OCI-LY3 (cell line): ENCODE measurements around the gene TMEM106B.

Experiments used
- H2AFZ ChIP-seq: fragments of 200-600, 300-600 bp; shearing (Covaris generic); 2 replicates; pipeline ENCODE4 v1.6.0; 2014; ENCODE audit warnings: antibody characterized with exemption, low read depth, low read length
- H3K27ac ChIP-seq: fragments of 200-600, 300-600 bp; sonication (generic); 2 replicates; pipeline ENCODE4 v1.5.1; 2014; ENCODE audit warnings: mild to moderate bottlenecking, low read length, moderate library complexity, mixed read lengths
- H3K27me3 ChIP-seq: fragments of 200-600, 300-600 bp; sonication (generic); 2 replicates; pipeline ENCODE4 v1.6.1; 2014; ENCODE audit warnings: low read depth, low read length, mixed read lengths
- H3K36me3 ChIP-seq: fragments of 200-600, 300-600 bp; sonication (generic); replicated peaks from 2 replicates; pipeline ENCODE3; 2014; ENCODE audit warnings: low read depth, low read length, mixed read lengths
- H3K4me1 ChIP-seq: fragments of 300-600, 200-600 bp; sonication (generic); 2 replicates; pipeline ENCODE4 v1.6.1; 2014; ENCODE audit warnings: low read length, mixed read lengths
- H3K4me2 ChIP-seq: fragments of 200-600, 300-600 bp; sonication (generic); 2 replicates; pipeline ENCODE4 v1.6.1; 2014; ENCODE audit warnings: low read length, mixed read lengths
- H3K4me3 ChIP-seq: fragments of 300-600, 200-600 bp; sonication (generic); 2 replicates; pipeline ENCODE4 v1.5.1; 2014; ENCODE audit warnings: antibody characterized with exemption, mild to moderate bottlenecking, low read length, moderate library complexity
- H3K79me2 ChIP-seq: fragments of 300-600, 200-600 bp; shearing (Covaris generic); 2 replicates; pipeline ENCODE4 v1.6.1; 2014; ENCODE audit warnings: mild to moderate bottlenecking, low read length, mixed read lengths
- H3K9ac ChIP-seq: fragments of 300-600, 200-600 bp; shearing (Covaris generic); 2 replicates; pipeline ENCODE4 v1.6.0; 2014; ENCODE audit warnings: mild to moderate bottlenecking, low read length, moderate library complexity
- H3K9me3 ChIP-seq: fragments of 200-600, 300-600 bp; shearing (Covaris generic); 2 replicates; pipeline ENCODE4 v1.6.1; 2014; ENCODE audit warnings: low read length, mixed read lengths; ENCODE audit not compliant: insufficient read depth
- H4K20me1 ChIP-seq: fragments of 200-600, 300-600 bp; sonication (generic); 2 replicates; pipeline ENCODE4 v1.6.1; 2016; ENCODE audit warnings: low read length, mixed read lengths; ENCODE audit not compliant: insufficient read depth
- EZH2phosphoT487 ChIP-seq: fragments of 200-600 bp; shearing (Covaris generic); IDR thresholded peaks from 2 replicates; pipeline ENCODE4 v1.6.1; 2018; ENCODE audit warnings: antibody characterized with exemption, mixed run types, low read depth
- TF ChIP-seq, protein P1 (sequence below): fragments of 200-600, 300-600 bp; sonication (generic); IDR thresholded peaks from 2 replicates; pipeline ENCODE4 v1.5.1; 2014; ENCODE audit warnings: antibody characterized with exemption, low read length, low read depth

The TMEM106B gene

DNA sequence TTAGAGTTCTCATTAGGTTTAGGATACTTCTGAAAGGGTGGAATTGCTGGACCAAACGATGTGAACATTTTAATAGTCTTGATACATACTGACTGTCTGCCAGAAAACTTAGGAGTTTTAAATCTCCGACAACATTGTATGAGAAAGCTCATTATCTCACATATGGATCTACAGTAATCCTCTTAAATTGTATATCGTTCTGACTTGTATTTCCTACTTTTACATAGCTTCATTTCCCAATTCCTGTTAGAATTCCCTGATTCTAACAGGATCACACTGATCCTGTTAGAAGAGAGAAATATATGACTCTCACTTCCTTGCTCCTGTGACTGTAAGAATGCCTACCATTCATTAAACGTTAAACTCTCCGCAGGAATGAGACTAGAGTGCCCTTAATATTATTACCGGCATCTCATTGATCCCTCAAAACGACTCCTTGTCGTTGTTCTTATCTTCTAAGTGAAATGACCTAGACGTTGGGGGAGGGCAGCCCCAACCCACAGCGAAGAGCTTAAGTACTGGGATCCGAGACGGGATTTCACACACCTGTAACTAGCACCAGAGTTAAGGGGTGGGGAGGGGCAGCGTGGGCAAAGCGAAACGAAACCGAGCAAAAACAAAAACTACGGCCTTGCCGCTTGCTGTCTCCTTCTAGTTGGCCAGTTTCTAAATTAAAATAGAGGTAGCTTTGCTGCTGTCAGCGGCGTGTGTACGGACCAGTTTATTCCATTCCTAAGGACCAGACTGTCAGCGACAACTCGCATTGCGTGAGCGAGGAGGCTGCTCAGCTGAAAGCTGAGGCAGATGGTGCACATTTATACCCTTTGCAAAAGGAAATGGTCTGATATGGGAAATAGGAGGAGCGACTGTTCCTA lies 678 bp upstream of the TMEM106B start:
- Histone ChIP-seq H3K36me3 (no peaks in the 10 kb centered on the region), H2AFZ (peak overlapping the region; percentile 93), H3K4me2 (peak overlapping the region; percentile 86), H3K9ac (peak overlapping the region; percentile 92), H3K9me3 (no peaks in the 10 kb centered on the region), H3K4me3 (peak overlapping the region; percentile 92), H3K27me3 (no peaks in the 10 kb centered on the region), H4K20me1 (no peaks in the 10 kb centered on the region), H3K4me1 (peaks cover 10% of the 10 kb centered on the region), H3K79me2 (peaks cover 17% of the 10 kb centered on the region), H3K27ac (0 out of 2 replicates have a peak overlapping the region, but pooled peaks have one; percentile 20)
- no peak for TF ChIP-seq EZH2phosphoT487
- TF ChIP-seq, protein P1, sequence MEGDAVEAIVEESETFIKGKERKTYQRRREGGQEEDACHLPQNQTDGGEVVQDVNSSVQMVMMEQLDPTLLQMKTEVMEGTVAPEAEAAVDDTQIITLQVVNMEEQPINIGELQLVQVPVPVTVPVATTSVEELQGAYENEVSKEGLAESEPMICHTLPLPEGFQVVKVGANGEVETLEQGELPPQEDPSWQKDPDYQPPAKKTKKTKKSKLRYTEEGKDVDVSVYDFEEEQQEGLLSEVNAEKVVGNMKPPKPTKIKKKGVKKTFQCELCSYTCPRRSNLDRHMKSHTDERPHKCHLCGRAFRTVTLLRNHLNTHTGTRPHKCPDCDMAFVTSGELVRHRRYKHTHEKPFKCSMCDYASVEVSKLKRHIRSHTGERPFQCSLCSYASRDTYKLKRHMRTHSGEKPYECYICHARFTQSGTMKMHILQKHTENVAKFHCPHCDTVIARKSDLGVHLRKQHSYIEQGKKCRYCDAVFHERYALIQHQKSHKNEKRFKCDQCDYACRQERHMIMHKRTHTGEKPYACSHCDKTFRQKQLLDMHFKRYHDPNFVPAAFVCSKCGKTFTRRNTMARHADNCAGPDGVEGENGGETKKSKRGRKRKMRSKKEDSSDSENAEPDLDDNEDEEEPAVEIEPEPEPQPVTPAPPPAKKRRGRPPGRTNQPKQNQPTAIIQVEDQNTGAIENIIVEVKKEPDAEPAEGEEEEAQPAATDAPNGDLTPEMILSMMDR = no peak

DNA sequence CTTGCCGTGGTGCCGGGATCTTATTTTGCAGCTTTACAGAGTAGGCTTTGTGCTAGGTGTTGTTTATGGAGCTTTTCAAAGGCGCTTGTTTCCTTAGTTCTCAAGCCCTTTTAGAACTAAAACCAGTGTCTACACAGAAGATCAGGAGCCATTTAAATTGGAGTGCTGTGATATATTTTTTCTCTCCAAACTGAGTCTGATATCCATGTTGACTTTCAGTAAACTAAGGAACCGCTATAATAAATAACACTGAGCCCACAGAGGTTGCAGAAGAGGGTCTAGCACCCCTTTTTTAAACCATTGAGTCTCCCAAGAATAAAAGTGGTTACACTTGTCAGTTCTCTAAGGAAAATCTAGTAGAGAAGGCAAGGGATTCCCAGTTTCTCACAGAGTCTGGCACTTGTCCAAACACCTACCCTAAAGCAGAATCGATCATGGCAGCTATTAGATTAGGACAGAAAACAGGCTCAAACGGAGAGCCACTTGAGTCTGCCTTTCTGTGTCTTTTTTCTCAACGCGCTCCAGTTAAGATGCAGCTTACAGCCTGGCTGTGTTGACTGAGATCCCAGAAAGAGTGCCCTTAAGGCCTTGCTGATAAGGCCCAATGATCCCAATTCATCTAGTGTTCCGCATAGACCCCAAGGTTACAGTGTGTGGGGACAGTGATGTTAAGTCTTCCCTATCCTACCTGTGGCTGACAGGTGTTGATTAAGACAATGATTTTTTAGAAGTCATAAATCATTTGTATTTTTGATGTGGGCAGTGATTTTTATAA lies 804 bp downstream of the TMEM106B start:
- Histone ChIP-seq H3K36me3 (no peaks in the 10 kb centered on the region), H2AFZ (peak overlapping the region; percentile 79), H3K4me1 (peaks cover 10% of the 10 kb centered on the region), H3K4me3 (peak overlapping the region; percentile 92), H3K9ac (peak overlapping the region; percentile 92), H4K20me1 (no peaks in the 10 kb centered on the region), H3K4me2 (peak overlapping the region; percentile 92), H3K27ac (peak overlapping the region; percentile 64), H3K79me2 (peaks cover 17% of the 10 kb centered on the region), H3K9me3 (no peaks in the 10 kb centered on the region), H3K27me3 (no peaks in the 10 kb centered on the region)
- no peak for TF ChIP-seq EZH2phosphoT487
- TF ChIP-seq, protein P1 = no peak

DNA sequence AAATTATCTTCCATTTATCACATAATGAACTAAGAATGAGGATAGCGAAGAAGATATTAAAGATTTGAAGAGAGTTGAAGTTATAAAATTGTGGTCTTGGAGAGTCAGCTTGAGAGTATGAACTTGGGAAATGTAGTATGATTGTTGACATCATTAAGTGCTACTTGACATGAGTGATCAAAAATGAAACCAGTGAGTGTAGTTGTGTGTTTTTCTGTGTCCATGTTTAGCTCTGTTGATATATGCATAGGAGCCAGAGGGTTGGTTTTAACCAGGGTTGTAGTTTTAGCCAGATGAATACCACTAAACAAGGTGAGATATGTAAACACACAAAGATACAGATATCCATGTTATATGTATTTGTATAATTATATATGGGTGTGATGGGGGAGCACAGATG lies 6.2 kb downstream of the TMEM106B start:
- Histone ChIP-seq H3K4me1 (no peaks in the 10 kb centered on the region), H3K4me2 (no peak overlapping the region), H3K9me3 (no peaks in the 10 kb centered on the region), H3K27ac (no peak overlapping the region), H3K4me3 (no peak overlapping the region), H3K27me3 (no peaks in the 10 kb centered on the region), H3K79me2 (peaks cover 6% of the 10 kb centered on the region; the same call in 1 of the 2 replicates), H2AFZ (no peak overlapping the region), H4K20me1 (no peaks in the 10 kb centered on the region), H3K36me3 (peaks cover 12% of the 10 kb centered on the region), H3K9ac (no peak overlapping the region)
- TF ChIP-seq EZH2phosphoT487 = no peak
- TF ChIP-seq, protein P1 = no peak
